Measurements from ENCODE around the gene RACK1.
"Not testable (repeated sequence)": the region's sequence is repeated elsewhere in the genome, so short reads cannot be mapped to it uniquely, and the experiment has no call there.

Gene RACK1

DNA sequence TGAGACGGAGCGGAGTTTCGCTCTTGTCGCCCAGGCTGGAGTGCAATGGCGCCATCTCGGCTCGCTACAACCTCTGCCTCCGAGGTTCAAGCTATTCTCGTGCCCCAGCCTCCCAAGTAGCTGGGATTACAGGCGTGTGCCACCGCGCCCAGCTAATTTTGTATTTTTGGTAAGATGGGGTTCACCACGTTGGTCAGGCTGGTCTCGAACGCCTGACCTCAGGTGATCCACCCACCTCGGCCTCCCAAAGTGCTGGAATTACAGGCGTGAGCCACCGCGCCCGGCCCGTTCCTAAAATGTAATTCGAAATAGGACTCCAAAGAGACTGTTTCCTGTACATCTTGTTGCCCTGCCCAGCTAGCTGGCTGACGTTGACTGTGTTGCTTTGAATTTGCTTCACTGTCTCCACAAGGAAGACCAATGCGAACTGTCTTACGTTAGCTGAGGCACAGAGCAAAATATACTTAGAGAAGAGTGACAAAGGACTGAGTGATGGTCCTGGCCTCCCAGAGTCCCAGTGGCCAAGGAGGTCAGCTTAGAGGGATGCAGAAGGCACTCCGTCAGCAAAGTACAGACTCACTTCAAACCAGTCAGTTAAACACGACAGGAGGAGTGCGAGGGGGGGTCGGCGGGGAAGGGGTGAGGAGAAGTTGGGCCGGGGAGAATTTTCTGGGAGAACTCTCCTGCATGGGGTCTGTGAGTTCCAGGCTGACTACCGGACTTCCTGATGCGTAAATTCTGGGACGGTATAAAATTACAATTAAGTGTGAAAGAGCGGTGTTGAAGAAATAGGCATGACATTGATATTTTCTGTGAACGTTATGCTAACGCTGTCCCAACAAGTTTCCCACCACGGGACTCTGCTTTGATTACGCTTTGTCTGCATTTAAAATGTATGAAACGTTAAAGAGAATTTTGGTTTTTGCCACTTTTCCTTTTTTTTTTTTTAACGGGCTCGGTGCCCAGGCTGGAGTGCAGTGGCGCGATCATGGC lies 27.4 kb downstream of the RACK1 start:
- DNase-seq (peak; percentile 37 to 54), ATAC-seq (no peak)
- Mint-ChIP-seq H3K27ac (peak overlapping the region in 1 of 2 donors; percentile 43), H3K27me3 (no peaks in the 10 kb centered on the region), H3K4me3 (peak overlapping the region; percentile 90 to 100), H3K4me1 (peaks cover 42% of the 10 kb centered on the region), H3K9me3 (no peaks in the 10 kb centered on the region)

DNA sequence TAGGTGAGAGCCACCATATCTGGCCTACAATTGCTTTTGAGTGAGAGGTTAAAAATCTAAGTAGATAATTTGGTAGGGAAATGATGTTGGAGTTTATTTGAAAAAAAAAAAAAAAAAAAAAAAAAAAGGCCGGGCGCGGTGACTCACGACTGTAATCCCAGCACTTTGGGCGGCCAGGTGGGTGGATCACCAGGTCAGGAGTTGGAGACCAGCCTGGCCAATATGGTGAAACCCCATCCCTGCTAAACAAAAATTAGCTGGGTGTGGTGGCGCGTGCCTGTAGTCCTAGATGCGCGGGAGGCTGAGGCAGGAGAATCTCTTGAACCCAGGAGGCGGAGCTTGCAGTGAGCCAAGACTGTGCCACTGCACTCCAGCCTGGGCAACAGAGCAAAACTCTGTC lies 29.5 kb downstream of the RACK1 start:
- peaks cover 25% of the 10 kb centered on the region for H3K4me1 Mint-ChIP-seq
- not testable (repeated sequence) for H3K4me3 Mint-ChIP-seq, DNase-seq, H3K27ac Mint-ChIP-seq, H3K27me3 Mint-ChIP-seq, ATAC-seq, H3K9me3 Mint-ChIP-seq

DNA sequence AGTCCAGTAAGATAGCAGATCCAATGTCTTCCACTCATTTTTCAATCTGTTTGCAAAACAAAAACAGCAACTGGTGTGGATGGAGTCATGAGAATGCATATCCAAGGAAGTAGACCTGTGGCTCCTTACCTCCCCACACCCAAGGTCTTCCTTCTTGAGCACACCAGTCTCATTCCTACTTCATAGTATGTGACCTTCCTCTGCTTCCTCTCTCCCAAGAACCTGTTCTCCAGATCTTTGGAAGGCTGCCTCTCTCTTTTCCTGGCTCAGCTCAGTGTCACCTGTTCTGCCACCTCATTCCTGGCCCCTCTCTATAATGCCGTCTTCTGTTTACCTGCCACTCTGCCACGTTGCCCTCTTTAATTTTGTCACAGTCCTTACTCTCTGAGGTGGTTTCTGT lies 30.8 kb downstream of the RACK1 start:
- Mint-ChIP-seq H3K4me3 (no peak overlapping the region), H3K4me1 (peaks cover 22% of the 10 kb centered on the region), H3K27ac (no peak overlapping the region), H3K9me3 (no peaks in the 10 kb centered on the region), H3K27me3 (no peaks in the 10 kb centered on the region)
- ATAC-seq (no peak), DNase-seq (no peak)

DNA sequence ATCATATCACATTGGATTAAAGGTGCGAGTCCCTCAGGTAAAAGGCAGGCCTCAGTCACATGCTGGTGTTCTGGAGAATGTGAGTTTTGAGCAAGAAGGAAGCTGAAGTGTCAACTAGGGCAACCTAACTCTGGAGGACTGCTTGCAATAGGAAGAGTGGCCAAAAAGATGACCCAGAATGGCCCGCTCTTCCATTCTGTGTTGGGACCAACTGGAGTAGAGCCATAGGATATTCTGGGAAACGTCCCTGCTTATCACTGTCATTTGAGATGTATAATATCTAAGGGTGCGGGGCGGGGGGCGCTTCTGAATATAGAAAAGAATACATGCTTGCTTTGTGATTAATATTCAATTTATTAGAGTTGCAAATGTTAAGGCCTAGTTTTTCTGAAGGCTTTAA lies 31.6 kb downstream of the RACK1 start:
- no peak overlapping the region for H3K27ac Mint-ChIP-seq
- no peak for DNase-seq
- H3K4me1 Mint-ChIP-seq = peaks cover 25% of the 10 kb centered on the region
- H3K4me3 Mint-ChIP-seq = no peak overlapping the region
- no peaks in the 10 kb centered on the region for H3K9me3 Mint-ChIP-seq
- no peaks in the 10 kb centered on the region for H3K27me3 Mint-ChIP-seq
- ATAC-seq = no peak

DNA sequence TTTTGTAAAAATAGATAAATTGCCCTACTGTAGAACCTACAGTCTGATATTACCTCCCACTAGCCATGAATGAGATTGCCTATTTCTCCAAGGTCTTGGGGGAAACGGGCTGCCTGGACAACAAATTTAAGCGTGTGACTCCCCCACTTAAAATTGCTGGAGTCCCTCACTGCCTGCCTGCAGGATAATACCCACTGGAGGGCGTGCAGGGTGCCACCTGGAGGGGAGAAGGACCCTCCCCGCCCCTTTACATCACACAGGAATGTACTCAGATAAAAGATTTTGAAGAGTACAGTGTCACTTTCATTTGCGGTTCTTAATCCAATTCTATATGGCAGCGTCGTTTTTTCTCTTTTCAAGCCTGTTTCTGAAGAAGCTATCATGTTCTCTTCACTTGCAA lies 32.5 kb downstream of the RACK1 start:
- H3K4me3 Mint-ChIP-seq = no peak overlapping the region

DNA sequence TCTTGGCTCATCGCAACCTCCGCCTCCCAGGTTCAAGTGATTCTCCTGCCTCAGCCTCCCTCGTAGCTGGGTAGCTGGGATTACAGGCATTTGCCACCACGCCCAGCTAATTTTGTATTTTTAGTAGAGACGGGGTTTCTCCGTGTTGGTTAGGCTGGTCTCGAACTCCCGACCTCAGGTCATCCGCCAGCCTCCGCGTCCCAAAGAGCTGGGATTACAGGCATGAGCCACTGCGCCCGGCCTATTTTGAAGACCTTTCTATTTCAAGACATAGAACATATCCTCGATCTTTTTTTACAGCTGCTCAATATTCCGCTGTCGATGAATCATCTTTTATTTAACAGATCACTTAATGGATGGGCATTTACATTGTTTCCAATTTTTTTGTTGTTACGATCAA lies 33.0 kb downstream of the RACK1 start:
- H3K27ac Mint-ChIP-seq, H3K9me3 Mint-ChIP-seq, DNase-seq, ATAC-seq, H3K4me3 Mint-ChIP-seq: not testable (repeated sequence)
- Mint-ChIP-seq H3K4me1 (peaks cover 33% of the 10 kb centered on the region), H3K27me3 (peaks cover 12% of the 10 kb centered on the region)

More for the DNA sequence above, 32.5 kb downstream of the RACK1 start:
- H3K4me1 Mint-ChIP-seq = peaks cover 30% of the 10 kb centered on the region
- H3K9me3 Mint-ChIP-seq = no peaks in the 10 kb centered on the region
- H3K27me3 Mint-ChIP-seq = peaks cover 7% of the 10 kb centered on the region
- DNase-seq = no peak
- no peak overlapping the region for H3K27ac Mint-ChIP-seq
- ATAC-seq = no peak

DNA sequence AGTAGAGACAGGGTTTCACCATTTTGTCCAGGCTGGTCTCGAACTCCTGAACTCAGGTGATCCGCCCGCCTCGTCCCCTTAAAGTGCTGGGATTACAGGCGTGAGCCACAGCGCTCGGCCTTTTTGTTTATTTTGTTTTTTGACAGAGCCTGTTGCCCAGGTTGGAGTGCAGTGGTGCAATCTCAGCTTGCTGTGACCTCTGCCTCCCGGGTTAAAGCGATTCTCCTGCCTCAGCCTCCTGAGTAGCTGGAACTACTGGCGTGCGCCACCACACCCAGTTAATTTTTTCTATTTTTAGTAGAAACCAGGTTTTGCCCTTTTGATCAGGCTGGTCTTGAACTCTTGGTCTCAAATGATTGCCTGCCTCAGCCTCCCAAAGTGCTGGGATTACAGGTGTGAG lies 33.6 kb downstream of the RACK1 start:
- H3K9me3 Mint-ChIP-seq, DNase-seq, ATAC-seq, H3K4me3 Mint-ChIP-seq, H3K27ac Mint-ChIP-seq: not testable (repeated sequence)
- peaks cover 17% of the 10 kb centered on the region for H3K27me3 Mint-ChIP-seq
- peaks cover 39% of the 10 kb centered on the region for H3K4me1 Mint-ChIP-seq

DNA sequence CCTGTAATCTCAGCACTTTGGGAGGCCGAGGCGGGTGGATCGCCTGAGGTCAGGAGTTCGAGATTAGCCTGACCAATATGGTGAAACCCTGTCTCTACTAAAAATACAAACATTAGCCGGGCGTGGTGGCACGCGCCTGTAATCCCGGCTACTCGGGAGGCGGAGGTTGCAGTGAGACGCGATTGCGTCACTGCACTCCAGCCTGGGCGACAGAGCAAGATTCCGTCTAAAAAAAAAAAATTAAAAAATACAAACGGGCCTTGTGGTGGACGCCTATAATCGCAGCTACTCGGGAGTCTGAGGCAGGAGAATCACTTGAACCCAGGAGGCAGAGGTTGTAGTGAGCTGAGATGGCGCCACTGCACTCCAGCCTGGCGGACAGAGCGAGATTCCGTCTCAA lies 34.7 kb downstream of the RACK1 start:
- ATAC-seq, H3K27ac Mint-ChIP-seq, H3K9me3 Mint-ChIP-seq, DNase-seq, H3K4me3 Mint-ChIP-seq: not testable (repeated sequence)
- Mint-ChIP-seq H3K27me3 (peaks cover 21% of the 10 kb centered on the region), H3K4me1 (peaks cover 44% of the 10 kb centered on the region)

DNA sequence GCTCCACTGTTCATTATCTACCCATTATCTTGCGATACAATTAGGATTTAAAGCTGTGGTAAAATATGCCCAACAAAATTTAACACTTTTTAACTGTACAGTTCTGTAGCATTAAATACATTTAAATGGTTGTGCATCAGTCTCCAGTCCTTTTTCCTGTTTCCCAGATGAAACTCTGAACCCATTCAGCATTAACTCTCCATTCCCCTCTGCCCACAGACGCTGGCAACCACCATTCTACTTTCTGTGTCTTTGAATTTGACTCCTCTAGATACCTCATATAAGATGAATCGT lies 35.8 kb downstream of the RACK1 start:
- DNase-seq (no peak), ATAC-seq (no peak)
- H3K4me3 Mint-ChIP-seq = peak overlapping the region; percentile 82 to 85
- H3K27me3 Mint-ChIP-seq = peaks cover 32% of the 10 kb centered on the region
- peaks cover 50% of the 10 kb centered on the region for H3K4me1 Mint-ChIP-seq
- H3K27ac Mint-ChIP-seq = peak overlapping the region in 1 of 2 donors; percentile 100
- no peaks in the 10 kb centered on the region for H3K9me3 Mint-ChIP-seq

DNA sequence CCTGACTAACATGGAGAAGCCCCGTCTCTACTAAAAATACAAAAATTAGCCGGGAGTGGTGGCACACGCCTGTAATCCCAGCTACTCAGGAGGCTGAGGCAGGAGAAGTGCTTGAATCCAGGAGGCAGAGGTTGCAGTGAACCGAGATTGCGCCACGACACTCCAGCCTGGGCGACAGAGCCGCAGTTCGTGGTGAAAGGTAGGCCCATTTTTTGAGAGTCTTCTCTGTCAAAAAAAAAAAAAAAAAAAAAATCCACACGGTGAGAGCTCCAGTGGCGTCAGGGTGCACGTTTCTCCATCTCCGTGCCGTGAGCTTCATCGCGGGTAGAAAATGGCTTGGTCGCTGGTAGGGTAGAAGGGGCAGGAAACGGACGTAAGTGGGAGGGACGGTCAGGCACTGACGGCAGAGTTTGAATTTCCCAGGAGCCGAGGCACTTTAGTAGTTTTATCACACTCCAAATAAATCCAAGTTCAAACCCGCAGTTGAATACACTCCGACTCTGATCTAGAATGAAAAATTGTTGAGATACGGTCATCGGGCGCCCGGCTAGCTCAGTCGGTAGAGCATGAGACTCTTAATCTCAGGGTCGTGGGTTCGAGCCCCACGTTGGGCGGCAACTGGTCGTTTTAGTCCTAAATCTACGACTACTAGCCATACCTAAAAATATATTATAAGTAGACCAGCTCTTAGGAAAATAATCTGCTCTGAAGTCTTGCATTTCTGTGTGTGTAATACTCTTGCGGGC lies 36.3 kb downstream of the RACK1 start:
- peaks cover 32% of the 10 kb centered on the region for H3K27me3 Mint-ChIP-seq
- peak; percentile 72 for ATAC-seq
- peak overlapping the region; percentile 93 to 100 for H3K27ac Mint-ChIP-seq
- no peaks in the 10 kb centered on the region for H3K9me3 Mint-ChIP-seq
- peak; percentile 81 to 86 for DNase-seq
- H3K4me1 Mint-ChIP-seq = peaks cover 50% of the 10 kb centered on the region
- H3K4me3 Mint-ChIP-seq = peak overlapping the region; percentile 82 to 85

DNA sequence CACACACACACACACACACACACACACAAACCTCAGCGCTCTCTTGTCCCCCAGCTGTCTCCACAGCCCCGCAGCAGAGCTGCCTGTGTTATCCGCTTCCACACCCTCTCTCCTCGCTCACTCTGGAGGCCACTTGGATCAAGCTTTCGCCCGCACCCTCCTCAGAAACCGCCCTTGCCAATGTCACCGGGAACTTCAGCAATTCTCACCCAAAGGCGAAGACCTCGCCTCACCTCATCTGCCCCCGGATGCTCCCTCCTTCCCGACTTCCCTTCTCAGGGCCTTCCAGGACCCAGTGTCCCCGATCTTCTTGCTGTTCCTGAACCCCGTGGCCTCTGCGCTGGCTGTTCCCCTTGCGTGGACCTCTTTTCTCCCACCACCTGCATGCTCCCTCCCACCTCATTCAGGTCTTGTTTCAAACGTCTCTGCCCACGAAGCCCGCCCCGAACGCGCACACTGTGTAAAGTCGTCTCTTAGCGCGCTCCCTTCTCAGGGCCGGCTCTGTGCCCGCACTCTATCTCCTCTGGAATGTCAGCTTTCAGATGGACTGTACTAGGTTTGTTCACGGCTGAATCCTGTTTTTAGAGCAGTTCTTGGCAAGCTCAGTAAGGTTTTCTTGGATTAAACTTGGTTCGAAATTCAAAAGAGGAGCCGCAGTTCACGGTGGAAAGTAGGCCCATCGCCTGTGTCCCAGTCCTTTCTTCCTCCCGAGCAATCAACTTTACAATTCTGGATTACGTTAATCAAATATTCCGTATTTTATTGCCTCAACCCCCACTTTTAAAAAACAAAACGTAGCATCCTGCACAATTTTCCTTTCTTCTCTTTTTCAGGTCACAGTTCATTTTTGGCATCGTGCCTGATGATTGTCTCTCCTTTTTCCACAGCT lies 37.7 kb downstream of the RACK1 start:
- DNase-seq = no peak
- ATAC-seq = no peak
- peak overlapping the region; percentile 82 to 85 for H3K4me3 Mint-ChIP-seq
- peak overlapping the region; percentile 93 to 100 for H3K27ac Mint-ChIP-seq
- peaks cover 42% of the 10 kb centered on the region for H3K27me3 Mint-ChIP-seq
- no peaks in the 10 kb centered on the region for H3K9me3 Mint-ChIP-seq
- peaks cover 46% of the 10 kb centered on the region for H3K4me1 Mint-ChIP-seq

DNA sequence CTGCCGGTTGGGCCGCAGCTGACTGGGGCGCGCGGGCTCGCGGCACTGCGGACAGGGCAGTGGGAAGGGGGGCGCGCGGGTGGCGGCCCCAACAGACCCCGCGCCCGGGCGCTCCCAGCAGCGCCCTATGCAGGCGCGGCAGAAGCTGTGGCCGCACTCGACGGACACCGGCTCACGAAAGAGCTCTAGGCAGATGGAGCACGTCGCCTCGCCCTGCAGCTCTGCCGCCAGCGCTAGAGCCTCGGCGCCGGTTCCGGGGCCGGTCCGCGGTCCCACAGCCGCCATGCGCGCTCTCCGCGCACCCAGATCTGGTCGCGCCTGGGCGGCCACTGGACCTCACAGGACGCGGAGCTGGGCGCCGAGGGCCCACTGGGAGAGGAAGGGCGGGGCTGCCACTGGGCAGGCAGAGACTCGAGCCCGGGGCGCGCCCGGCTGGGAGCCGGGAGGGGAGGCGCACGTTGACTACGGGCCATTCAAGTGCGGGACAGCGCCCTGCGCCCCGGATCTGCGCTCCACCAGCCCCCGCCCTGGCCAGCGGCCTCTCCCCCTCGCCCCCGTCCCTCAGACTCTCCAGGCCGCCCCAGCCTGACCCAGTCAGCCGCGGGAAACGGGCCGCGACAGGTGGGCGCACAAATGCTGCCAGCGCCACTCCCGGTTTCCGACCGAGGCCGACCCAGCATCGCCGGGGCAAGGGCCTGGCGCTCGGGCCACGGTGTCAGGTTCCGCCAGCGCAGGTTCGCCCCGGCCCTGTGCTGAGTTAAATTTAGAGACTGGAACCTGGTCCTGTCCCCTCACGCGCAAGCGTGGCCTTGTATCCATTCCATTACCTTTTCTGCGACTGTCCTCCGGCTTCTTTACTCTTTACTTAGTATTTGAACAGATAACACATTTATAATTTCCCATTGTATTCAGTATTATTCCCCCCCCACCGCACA lies 38.6 kb downstream of the RACK1 start, which contains the start of gene TRIM7:
TSS of gene TRIM7 (minus strand) at position 371 of the 935 bp plus-strand sequence. CDS start at position 285, 86 bp downstream.
- DNase-seq = peak in 1 of 2 donors; percentile 40

DNA sequence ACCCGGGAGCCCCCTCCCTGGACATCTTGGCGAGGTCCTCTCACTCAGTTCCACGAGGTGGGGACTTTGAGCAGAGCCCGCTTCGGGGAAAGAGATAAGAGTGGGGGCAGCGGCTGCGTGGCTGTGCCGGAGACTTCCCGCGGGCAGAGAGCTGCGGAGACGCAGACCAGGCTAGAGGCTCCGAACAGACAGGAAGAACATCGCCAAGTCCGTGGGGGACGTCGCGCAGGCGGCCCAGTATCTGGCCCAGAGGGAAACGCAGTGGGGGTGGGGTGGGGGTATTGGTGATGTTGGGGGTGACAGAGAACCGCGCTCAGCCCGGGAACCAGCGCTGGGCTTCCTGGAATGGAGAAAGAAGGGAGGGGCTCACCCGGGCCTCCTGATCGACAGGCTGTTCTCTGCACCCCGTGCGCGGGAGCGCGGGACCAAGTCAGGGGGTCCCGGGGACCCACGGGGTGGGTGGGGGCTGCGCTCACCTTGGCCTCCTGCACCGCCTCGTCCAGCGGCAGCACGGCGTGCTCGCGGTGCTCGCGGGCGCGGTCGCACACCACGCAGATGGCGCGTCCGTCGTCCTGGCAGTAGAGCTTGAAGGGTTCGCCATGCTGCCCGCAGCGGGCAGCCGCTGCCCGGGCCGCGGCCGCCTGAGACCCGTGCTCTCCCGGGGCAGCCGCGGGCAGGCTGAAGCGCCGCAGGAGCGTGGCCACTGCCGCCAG lies 39.4 kb downstream of the RACK1 start:
- H3K27ac Mint-ChIP-seq = peak overlapping the region; percentile 23 to 31
- peak overlapping the region; percentile 88 to 93 for H3K4me3 Mint-ChIP-seq
- H3K9me3 Mint-ChIP-seq = no peaks in the 10 kb centered on the region
- H3K27me3 Mint-ChIP-seq = peaks cover 53% of the 10 kb centered on the region
- H3K4me1 Mint-ChIP-seq = peaks cover 45% of the 10 kb centered on the region
- DNase-seq (no peak), ATAC-seq (peak; percentile 11)

More for the DNA sequence above, 38.6 kb downstream of the RACK1 start, which contains the start of gene TRIM7:
- peak within 1 kb of the TSS; percentile 47 to 100 for H3K27ac Mint-ChIP-seq
- peaks cover 50% of the 10 kb centered on the region for H3K27me3 Mint-ChIP-seq
- H3K4me1 Mint-ChIP-seq = peaks cover 45% of the 10 kb centered on the region
- H3K9me3 Mint-ChIP-seq = no peaks in the 10 kb centered on the region
- peak; percentile 8 for ATAC-seq
- H3K4me3 Mint-ChIP-seq = peak within 1 kb of the TSS; percentile 88 to 93

DNA sequence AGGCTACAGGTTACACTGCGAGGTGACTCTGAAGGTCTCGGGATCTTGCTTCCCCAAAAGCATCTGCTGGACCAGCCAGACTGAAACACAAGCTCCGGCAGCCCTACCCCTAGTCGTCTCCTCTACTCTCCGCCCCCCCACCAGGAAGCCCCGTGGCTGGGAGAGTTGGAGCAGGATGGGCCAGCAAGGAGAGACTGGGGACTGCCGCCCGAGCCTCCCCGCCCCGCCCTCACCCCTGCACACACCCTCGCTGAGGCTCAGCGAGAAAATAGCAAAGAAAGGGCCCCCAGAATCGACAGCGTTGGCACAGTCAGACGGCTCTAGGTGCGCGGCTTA lies 40.0 kb downstream of the RACK1 start:
- ATAC-seq = peak; percentile 9
- peak overlapping the region; percentile 23 to 31 for H3K27ac Mint-ChIP-seq

More for the DNA sequence above, 40.0 kb downstream of the RACK1 start:
- no peak for DNase-seq
- H3K4me1 Mint-ChIP-seq = peaks cover 45% of the 10 kb centered on the region
- peak overlapping the region; percentile 88 to 93 for H3K4me3 Mint-ChIP-seq
- H3K27me3 Mint-ChIP-seq = peaks cover 53% of the 10 kb centered on the region
- no peaks in the 10 kb centered on the region for H3K9me3 Mint-ChIP-seq
